ENCODE data around the gene SEMG1. TPM values are rescaled to one million over a fixed set of nuclear protein-coding genes. Genes with fewer than 3 reads are reported as not detected.

SEMG1 gene
- total and polyA plus RNA-seq, 4 donors: not detected

- Histone ChIP-seq H3K9me3 (ENCODE audit: control insufficient read depth in 4 of 4, low read length in 3 of 4) (no peaks in the 10 kb centered on the region), H3K9ac (ENCODE audit: low read depth in 1 of 2, low read length in 2 of 2) (no peak overlapping the region), H3K27me3 (ENCODE audit: control insufficient read depth in 4 of 4, insufficient read depth in 4 of 4, low read length in 3 of 4) (no peaks in the 10 kb centered on the region), H3K36me3 (ENCODE audit: control insufficient read depth in 4 of 4, insufficient read depth in 3 of 4, low read depth in 1 of 4, low read length in 3 of 4) (no peaks in the 10 kb centered on the region), H3K27ac (ENCODE audit: low read depth in 1 of 2, low read length in 2 of 2) (no peak overlapping the region), H3K4me1 (ENCODE audit: control insufficient read depth in 4 of 4, insufficient read depth in 4 of 4, low read length in 3 of 4) (peaks cover 1 to 6% (median 6%) of the 10 kb centered on the region in 4 donors), H3K4me3 (ENCODE audit: low read depth in 1 of 3, low read length in 3 of 3) (no peak overlapping the region)
- DNase-seq (ENCODE audit: low spot score): no peak
- 66% methylated on average over 6 of the region's 6 CpGs for WGBS
- no peak for TF ChIP-seq FOXA1 (IDR thresholded peaks at IDR 0.05)
- no peak for TF ChIP-seq RAD21 (IDR thresholded peaks at IDR 0.05)
- no peak for TF ChIP-seq JUND (IDR thresholded peaks at IDR 0.05)
- no peak for TF ChIP-seq TAF1 (conservative IDR thresholded peaks at IDR 0.05)
- no peak for TF ChIP-seq YY1 (IDR thresholded peaks at IDR 0.05)
- no peak for TF ChIP-seq HNF4A (conservative IDR thresholded peaks at IDR 0.05)
- no peak for TF ChIP-seq EGR1 (IDR thresholded peaks at IDR 0.05; ENCODE audit: low read depth in 2 of 2)
- TF ChIP-seq FOXA2 (IDR thresholded peaks at IDR 0.05): no peak
- no peak for TF ChIP-seq ATF3 (IDR thresholded peaks at IDR 0.05)
Measured at GRCh38 chr20:45246109-45246508, 39.3 kb downstream of the SEMG1 start.

DNA sequence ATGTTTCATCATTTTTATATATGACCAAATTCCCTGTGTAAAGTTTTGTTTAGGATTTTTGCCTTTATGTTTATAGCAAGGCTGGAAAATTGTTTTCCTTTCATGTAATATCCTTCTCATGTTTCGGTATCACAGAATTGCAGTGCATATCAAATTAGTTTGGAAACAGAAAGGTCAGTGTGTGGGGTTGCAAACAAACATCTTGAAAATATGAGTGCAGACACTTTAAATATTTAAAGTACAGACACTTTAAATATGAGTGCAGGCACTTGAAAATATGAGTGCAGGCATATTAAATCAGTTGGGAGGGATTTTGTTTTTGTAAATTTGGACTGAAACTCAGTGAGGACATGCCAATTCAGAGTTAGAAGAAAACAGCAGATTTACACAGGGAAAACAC, 41.0 kb downstream of the SEMG1 start:
- H3K4me3 ChIP-seq (ENCODE audit: low read depth in 1 of 3, low read length in 3 of 3): no peak overlapping the region
- H3K9ac ChIP-seq (ENCODE audit: low read depth in 1 of 2, low read length in 2 of 2): no peak overlapping the region
- no peak for TF ChIP-seq MAX (IDR thresholded peaks at IDR 0.05)
- TF ChIP-seq REST (IDR thresholded peaks at IDR 0.05): no peak
- no peak for TF ChIP-seq EGR1 (IDR thresholded peaks at IDR 0.05; ENCODE audit: low read depth in 2 of 2)
- no peak for TF ChIP-seq FOXA1 (IDR thresholded peaks at IDR 0.05)
- TF ChIP-seq NR2F2 (IDR thresholded peaks at IDR 0.05): no peak
- TF ChIP-seq YY1 (IDR thresholded peaks at IDR 0.05): no peak
- TF ChIP-seq HNF4A (conservative IDR thresholded peaks at IDR 0.05): no peak
- TF ChIP-seq SP1 (IDR thresholded peaks at IDR 0.05): no peak
- no peak for TF ChIP-seq HNF4G (IDR thresholded peaks at IDR 0.05)
- no peak for TF ChIP-seq RAD21 (IDR thresholded peaks at IDR 0.05)
- TF ChIP-seq ATF3 (IDR thresholded peaks at IDR 0.05): no peak
- TF ChIP-seq RXRA (IDR thresholded peaks at IDR 0.05): no peak
- TF ChIP-seq JUND (IDR thresholded peaks at IDR 0.05): no peak
- TF ChIP-seq, protein P1, sequence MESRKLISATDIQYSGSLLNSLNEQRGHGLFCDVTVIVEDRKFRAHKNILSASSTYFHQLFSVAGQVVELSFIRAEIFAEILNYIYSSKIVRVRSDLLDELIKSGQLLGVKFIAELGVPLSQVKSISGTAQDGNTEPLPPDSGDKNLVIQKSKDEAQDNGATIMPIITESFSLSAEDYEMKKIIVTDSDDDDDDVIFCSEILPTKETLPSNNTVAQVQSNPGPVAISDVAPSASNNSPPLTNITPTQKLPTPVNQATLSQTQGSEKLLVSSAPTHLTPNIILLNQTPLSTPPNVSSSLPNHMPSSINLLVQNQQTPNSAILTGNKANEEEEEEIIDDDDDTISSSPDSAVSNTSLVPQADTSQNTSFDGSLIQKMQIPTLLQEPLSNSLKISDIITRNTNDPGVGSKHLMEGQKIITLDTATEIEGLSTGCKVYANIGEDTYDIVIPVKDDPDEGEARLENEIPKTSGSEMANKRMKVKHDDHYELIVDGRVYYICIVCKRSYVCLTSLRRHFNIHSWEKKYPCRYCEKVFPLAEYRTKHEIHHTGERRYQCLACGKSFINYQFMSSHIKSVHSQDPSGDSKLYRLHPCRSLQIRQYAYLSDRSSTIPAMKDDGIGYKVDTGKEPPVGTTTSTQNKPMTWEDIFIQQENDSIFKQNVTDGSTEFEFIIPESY (IDR thresholded peaks at IDR 0.05): no peak
- no peak for TF ChIP-seq FOXA2 (IDR thresholded peaks at IDR 0.05)
- WGBS: 85% methylated on average over 1 of the region's 1 CpG
- no peaks in the 10 kb centered on the region for H3K9me3 ChIP-seq (ENCODE audit: control insufficient read depth in 4 of 4, low read length in 3 of 4)
- H3K27ac ChIP-seq (ENCODE audit: low read depth in 1 of 2, low read length in 2 of 2): no peak overlapping the region
- no peak for DNase-seq (ENCODE audit: low spot score)
- no peaks in the 10 kb centered on the region for H3K27me3 ChIP-seq (ENCODE audit: control insufficient read depth in 4 of 4, insufficient read depth in 4 of 4, low read length in 3 of 4)
- peaks cover 2 to 23% (median 16%) of the 10 kb centered on the region in 4 donors for H3K4me1 ChIP-seq (ENCODE audit: control insufficient read depth in 4 of 4, insufficient read depth in 4 of 4, low read length in 3 of 4)
- H3K36me3 ChIP-seq (ENCODE audit: control insufficient read depth in 4 of 4, insufficient read depth in 3 of 4, low read depth in 1 of 4, low read length in 3 of 4): no peaks in the 10 kb centered on the region
